MM.1S (cell line): ENCODE results near the gene EGFL7.

Source experiments
- CTCF ChIP-seq: fragments of 300-600 bp; sonication (generic); IDR thresholded peaks from 2 replicates; pipeline ENCODE4 v1.5.1; 2016; ENCODE audit warnings: antibody characterized with exemption, low read length, mixed read lengths
- EZH2 ChIP-seq: fragments of 300-600 bp; sonication (generic); optimal IDR thresholded peaks from 2 replicates; pipeline ENCODE3; 2017; ENCODE audit warnings: low read depth, mild to moderate bottlenecking, antibody characterized with exemption, low read length, mixed read lengths

- TF ChIP-seq CTCF (no peak), EZH2 (no peak)
Measured at GRCh38 chr9:136685790-136686533, 23.2 kb downstream of the EGFL7 start.
